ENCODE results near the gene GAGE10. TPM values are rescaled to one million over a fixed set of nuclear protein-coding genes. Genes with fewer than 3 reads are reported as not detected.

The GAGE10 gene
- total RNA-seq, 4 donors from 2014 or later: not detected

DNA sequence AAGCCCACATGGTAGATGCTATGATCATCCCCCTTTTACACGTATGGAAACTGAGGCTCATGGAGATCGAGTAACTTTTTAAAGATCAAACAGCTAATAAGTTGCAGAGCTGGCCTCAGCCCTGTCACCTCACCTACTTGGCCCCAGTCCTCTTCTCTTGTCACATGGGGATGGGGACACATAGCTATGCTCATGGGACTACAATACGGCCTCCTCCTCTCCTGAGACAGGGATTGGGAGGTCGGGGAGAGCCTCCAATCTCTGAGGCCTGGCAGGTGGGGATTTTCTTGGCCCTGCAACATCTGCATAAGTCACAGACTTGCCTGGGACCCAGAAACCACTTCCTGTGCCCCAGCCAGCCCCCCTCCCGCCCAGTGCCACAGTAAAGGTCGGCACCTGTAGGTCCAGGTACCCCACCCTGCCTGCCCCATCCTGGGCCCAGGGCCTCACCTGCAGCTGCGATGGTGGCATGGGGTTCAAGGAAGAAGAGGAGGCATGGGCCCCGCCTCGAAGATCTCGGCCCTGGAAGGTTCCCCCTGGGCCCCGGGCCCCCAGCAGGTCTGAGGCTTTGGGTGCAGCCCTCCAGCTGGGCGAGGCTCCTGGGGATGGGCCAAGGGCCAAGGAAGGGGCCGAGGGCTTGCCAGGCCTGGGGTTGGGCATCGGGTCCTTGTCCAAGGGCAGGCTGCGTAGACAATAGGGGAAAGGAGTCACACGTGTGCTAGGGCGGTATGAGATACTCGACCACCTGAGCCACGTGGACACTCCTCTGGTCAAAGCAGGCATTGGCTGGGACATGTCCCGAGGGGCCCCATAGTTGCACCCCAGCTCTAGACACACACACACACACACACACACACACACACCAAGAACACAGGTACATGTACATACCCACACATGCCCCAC is 45.3 kb upstream of the GAGE10 start:
- H3K4me1 ChIP-seq: no peaks in the 10 kb centered on the region
- ATAC-seq: no peak
- no peak overlapping the region for H3K4me3 ChIP-seq
- TF ChIP-seq POLR2A (IDR thresholded peaks at IDR 0.05): no peak
- no peak for TF ChIP-seq POLR2AphosphoS5 (IDR thresholded peaks at IDR 0.05)
- TF ChIP-seq CTCF (IDR thresholded peaks at IDR 0.05): no peak
- no peak for TF ChIP-seq EP300 (IDR thresholded peaks at IDR 0.05)
- no peaks in the 10 kb centered on the region for H3K36me3 ChIP-seq
- H3K9me3 ChIP-seq: no peaks in the 10 kb centered on the region
- no peaks in the 10 kb centered on the region for H3K27me3 ChIP-seq
- H3K27ac ChIP-seq: no peak overlapping the region
- no CpG with 5 or more reads among the region's 20 CpGs for WGBS, 2 donors (ENCODE audit: low coverage in 1 of 2)

DNA sequence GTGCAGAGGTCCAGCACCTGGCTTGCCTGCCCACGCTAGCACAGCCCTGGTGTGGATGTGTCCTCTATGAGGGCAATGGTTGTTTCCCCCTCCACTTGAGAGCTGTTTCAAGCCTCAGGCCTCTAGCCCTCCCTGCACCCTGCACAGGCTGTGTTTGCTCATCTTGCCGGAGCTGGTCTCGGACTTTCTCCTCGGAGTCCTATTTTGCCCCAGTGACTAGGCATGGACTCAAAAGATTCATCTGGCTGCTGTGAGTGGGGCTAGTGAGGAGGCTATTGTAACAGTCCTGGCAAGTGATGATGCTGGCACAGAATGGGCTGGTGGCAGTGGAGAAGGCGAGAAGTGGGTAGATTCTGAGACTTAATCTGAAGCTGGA is 44.7 kb upstream of the GAGE10 start:
- H3K36me3 ChIP-seq: no peaks in the 10 kb centered on the region
- H3K27ac ChIP-seq: no peak overlapping the region
- no peak for ATAC-seq
- H3K9me3 ChIP-seq: no peaks in the 10 kb centered on the region
- H3K27me3 ChIP-seq: no peaks in the 10 kb centered on the region
- no peaks in the 10 kb centered on the region for H3K4me1 ChIP-seq
- TF ChIP-seq POLR2A (IDR thresholded peaks at IDR 0.05): no peak
- TF ChIP-seq POLR2AphosphoS5 (IDR thresholded peaks at IDR 0.05): no peak
- no peak for TF ChIP-seq EP300 (IDR thresholded peaks at IDR 0.05)
- TF ChIP-seq CTCF (IDR thresholded peaks at IDR 0.05): no peak
- WGBS, 2 donors (ENCODE audit: low coverage in 1 of 2): no CpG with 5 or more reads among the region's 5 CpGs
- no peak overlapping the region for H3K4me3 ChIP-seq

GRCh38 chrX:49260221-49260985 is 43.0 kb upstream of the GAGE10 start:
- no peaks in the 10 kb centered on the region for H3K36me3 ChIP-seq
- no peaks in the 10 kb centered on the region for H3K9me3 ChIP-seq
- no peak overlapping the region for H3K27ac ChIP-seq
- WGBS, 2 donors (ENCODE audit: low coverage in 1 of 2): no CpG with 5 or more reads among the region's 17 CpGs
- H3K27me3 ChIP-seq: no peaks in the 10 kb centered on the region
- no peak for TF ChIP-seq POLR2A (IDR thresholded peaks at IDR 0.05)
- TF ChIP-seq EP300 (IDR thresholded peaks at IDR 0.05): no peak
- no peak for TF ChIP-seq CTCF (IDR thresholded peaks at IDR 0.05)
- no peak for TF ChIP-seq POLR2AphosphoS5 (IDR thresholded peaks at IDR 0.05)
- H3K4me3 ChIP-seq: no peak overlapping the region
- ATAC-seq: no peak
- H3K4me1 ChIP-seq: no peaks in the 10 kb centered on the region

DNA sequence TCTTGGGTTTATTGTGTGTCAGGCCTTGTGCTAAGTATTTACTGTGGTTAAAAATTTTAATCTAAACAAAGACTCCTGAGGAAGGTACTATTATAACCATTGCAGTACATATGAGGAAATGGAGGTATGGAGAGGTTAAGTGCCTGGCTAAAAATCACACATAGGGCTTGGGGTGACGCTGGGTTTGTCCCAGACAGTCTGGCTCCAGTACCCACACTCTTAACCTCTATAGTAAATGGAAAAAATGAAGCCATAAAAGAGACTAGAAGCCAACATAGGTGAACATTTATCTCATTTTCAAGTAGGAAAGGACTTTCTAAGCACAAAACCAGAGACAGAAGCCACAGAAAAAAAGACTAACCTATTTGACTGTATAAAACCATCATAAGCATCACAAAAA is 40.8 kb upstream of the GAGE10 start:
- no peak overlapping the region for H3K27ac ChIP-seq
- no peaks in the 10 kb centered on the region for H3K4me1 ChIP-seq
- no peak overlapping the region for H3K4me3 ChIP-seq
- H3K27me3 ChIP-seq: no peaks in the 10 kb centered on the region
- no peaks in the 10 kb centered on the region for H3K36me3 ChIP-seq
- TF ChIP-seq POLR2AphosphoS5 (IDR thresholded peaks at IDR 0.05) (no peak), CTCF (IDR thresholded peaks at IDR 0.05) (no peak), EP300 (IDR thresholded peaks at IDR 0.05) (no peak), POLR2A (IDR thresholded peaks at IDR 0.05) (no peak)
- no peak for ATAC-seq
- 33 to 80% methylated on average over 1 of the region's 1 CpG for WGBS, 2 donors (ENCODE audit: low coverage in 1 of 2)
- no peaks in the 10 kb centered on the region for H3K9me3 ChIP-seq

Measured in gastroesophageal sphincter (tissue), 4 donors.